NCI-H187 treated with DMSO at 0.1 percent for 48 hours (cell line): ENCODE measurements around the gene NR2C2AP.

ENCODE experiments used
- DNase-seq: peaks from one replicate; lab custom pipeline; 2025; lab: John Stamatoyannopoulos, UW

Gene NR2C2AP

DNA sequence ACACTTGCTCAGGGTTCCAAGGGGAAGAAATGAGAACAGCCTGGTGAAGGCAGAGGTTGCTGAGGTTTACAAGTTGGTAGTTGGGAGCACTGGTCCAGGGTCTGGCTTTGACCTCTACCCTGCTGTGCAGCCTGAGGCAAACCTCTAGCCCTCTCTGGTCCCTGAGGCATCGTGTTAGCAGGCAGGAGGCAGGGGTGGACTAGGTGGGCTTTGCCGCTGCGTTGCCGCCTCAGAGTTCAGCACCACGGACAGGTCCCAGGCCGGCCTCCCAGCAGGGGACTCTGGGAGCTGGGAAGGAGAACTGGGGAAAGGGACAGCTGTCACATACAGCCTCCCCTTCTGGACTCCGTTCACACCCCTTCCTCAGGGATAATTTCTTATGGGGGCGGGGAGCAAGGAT lies 11.7 kb upstream of the NR2C2AP start:
- DNase-seq, result no peak

DNA sequence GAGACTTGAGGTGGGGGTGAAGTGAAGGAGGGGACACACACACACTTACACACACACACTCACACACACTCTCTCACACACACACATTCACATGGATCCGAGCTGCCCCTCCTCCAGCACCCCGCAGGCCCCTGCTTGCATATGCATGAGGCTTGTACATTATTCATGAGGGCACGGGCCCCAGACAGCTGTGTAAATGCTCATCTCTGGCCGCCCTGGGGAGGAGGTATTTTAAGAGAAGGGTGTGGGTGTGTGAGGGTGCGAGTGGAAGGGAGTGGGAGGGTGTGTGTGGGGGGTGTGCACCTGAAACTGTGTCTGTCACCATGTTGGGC lies 10.9 kb upstream of the NR2C2AP start:
- no peak for DNase-seq

DNA sequence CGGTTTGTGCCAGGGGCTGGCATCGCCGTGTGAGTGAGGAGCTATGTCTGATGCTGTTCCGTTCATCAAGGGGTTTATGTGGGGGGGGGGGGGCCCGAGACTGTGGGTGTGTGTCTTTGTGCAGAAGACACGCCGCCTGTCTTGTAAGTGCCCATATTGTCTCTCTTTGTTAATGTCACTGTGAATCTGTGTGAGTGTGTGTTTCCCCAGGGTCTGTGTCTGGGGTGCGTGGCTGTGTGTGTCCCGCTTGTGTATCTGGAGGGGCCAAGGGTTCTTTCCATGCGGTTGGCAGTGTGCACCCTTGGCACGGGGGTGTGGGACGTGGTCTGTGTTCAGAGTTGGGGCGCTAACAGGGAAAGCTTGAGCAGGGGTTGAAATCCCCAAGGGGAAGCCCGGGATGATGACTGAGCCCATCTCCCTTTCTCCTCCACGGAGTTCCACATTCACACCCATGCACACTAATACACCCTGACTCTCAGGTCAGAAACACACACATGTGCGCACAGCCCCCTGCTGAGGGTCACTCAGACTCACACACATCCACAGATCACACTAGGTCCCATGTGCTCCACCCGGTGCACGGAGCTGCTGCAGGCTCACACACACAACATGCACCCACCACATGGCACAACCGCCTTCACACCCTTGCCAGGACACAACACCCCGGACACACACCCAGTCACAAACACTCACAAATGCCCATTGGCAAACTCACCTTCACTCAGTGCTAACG lies 10.4 kb upstream of the NR2C2AP start:
- no peak for DNase-seq

DNA sequence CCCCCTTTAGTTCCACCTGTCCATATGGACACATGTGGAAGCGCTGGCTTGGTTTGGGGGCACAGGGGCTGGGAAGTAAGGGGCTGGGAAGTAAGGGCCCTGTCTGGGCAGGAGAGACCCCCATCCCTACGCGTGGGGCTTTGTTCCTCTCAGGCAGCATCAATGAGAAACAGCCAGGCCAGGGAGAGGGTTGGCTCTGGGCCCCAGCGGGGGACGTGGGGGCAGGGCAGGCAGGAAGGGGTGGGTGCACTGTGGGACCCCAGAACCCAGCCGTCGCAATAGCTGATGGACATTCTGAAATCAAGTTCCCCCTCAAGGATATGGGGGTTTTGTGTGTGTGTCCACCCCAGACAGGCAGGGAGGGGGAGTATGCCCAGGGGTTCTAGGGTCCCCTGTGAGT lies 9.7 kb upstream of the NR2C2AP start:
- no peak for DNase-seq

DNA sequence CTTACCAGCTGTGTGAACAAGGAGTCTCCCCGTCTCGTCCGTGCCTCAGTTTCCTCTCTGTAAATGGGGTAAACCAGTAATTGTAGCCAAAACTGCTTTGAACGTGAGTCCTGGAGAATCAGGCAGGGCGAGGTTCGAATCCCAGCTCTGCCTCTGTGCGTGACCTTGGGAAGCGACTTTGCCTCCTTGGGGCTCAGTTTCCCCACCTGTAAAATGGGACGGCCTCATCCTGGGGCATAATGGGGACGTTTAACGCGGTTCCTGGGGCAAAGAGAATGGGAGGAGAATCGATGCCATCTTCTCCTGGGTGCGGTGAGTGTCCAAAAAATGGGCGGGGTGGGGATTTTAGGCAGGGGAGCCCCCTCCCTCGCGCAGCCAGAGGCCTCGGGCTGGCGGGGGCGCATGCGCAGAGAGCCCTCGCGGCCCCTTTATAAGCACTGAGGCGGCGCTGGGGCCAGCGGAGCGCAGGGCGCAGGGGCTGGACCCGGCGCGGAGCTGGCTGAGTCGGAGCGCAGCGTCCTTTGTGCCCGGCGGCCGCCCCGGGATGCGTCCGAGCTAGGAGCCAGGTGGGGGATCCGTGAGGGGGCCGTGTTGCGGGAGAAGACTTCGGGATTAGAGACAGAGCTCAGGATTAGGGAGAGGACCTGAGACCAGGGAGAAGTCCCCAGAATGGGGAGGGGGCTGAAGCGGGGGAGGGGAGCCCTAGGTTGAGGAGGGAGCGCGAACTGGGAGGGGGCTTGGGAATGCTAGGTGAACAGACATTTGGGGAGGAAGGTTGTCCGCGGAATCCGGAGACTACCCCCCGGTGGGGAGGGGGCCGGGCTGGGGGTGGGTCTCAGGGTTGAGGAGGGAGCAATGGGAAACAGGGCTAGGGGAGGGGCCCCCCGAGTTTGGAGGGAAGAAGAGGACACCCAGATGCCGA lies 8.5 kb upstream of the NR2C2AP start, which contains the start of gene NCAN:
NCAN (plus strand) TSS at position 460 of the 922 bp plus-strand sequence. CDS start 4,996 bp downstream, outside the sequence.
- no peak for DNase-seq

DNA sequence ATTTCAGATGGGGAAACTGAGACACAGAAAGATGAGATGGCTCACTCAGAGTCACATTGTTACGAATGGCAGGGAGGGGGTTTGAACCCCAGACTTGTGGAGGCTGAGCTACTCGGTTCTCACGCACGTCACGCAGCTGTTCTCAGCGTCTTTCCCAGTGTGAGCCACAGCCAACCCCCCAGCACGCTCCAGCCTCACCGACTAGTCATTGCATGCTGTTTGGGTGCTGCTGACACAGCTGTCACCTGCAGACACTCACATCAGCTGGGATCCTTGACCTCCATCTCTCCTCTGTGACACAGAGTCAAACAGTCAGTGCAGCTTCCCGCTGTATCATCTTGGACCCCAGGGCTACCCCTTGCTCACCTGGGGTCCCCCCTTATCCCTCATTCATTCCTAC lies 6.2 kb upstream of the NR2C2AP start:
- no peak for DNase-seq

DNA sequence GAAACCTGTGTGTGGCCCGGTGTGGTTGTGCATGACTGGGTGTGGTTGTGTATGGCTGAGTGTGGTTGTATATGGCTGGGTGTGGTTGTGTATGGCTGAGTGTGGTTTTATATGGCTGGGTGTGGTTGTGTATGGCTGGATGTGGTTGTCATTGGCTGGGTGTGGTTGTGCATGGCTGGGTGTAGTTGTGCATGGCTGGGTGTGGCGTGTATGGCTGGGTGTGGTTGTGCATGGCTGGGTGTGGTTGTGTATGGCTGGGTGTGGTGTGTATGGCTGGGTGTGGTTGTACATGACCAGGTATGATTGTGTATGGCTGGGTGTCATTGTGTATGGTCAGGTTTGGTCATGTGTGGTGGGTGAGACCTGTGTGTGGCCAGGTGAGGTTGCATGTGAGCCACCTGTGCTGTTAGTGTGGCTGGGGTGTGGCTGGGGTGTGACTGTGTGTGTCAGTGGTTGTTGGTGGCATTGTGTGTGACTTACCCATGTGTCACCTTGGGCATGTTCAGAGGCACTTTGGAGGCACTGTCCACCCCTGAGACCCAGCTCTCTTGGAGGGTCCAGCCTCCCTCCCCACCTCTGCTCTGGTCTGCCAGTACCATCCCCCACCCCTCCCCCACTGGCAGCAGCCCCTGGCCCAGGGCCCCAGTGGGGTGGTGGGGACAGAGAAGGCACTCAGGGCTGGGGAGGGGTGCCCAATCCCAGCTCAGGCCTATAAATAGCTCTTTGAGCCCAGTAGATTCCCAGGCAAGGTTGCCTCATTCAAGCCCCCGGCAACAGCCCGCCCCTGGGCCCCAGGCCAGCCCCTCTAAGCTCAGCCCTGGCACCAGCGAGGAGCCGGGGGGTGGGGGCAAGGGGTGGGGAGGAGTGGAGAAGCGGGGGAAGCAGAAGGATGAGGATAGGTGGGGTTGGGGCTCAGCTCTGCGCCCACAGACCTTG lies 4.7 kb upstream of the NR2C2AP start:
- DNase-seq, result no peak

DNA sequence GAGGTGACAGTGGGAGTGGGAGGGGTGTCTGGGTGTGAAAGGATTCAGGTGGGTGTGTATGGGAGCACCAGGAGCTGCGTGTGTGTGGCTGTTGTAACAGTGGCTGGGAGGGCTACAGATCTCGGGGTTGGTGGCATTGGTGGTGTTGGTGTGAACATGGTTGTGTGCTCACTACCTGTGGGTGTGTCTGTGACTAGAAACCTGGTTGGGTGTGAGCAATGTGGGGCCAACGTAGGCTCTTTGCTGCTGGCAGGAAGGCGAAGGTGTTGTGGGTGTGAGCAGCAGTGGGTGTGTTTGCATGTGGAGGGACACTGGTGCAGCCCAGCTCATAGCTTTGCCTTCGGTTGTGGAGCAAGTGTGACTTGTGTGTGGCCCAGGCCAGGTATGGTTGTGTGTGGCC lies 3.7 kb upstream of the NR2C2AP start:
- no peak for DNase-seq

DNA sequence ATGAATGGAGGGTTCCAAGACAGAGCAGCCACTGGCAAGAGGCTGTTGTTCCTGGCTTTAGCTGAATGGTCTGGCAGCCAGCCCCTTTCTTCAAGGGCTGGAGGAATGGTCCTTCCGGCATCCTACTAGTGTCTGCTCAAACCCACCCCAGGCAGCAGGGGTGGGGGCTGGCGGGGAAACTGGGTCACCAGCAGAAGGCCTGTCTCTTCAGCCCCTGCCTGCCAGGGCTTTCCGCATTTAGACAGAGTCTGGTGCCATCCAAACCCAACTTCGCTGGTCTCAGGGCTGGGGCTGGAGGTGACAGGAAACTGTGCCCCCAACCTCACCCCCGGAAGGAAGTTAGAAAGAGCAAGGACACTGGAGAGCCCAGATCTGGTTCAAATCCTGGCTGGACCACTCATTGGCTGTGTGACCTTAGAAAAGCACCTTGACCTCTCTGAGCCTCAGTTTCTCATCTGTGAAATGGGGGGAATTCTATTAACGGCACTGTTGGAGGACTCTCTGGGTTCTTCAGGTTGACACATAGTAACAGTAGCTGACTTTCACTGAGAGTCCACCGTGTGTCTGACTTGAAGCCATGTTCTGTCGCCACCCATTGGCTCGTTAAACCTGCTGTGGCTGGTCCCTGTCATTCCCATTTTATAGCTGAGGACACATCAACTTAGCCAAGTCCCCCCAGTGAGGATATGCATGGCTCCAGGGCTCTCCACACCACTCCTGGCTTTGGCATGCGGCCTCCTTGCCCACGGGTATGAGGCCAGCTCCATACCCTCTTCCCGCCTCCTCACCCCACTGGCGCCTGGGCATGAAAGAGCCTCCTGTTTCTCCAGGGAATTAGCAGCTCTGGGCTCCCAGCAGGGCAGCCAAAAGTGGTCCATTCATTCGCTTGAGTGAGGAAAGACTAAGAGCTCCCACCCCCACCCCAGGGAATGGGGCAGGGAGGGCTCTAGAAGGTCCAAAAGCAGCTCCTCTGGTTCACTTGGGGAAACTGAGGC lies 2.5 kb upstream of the NR2C2AP start:
- no peak for DNase-seq

DNA sequence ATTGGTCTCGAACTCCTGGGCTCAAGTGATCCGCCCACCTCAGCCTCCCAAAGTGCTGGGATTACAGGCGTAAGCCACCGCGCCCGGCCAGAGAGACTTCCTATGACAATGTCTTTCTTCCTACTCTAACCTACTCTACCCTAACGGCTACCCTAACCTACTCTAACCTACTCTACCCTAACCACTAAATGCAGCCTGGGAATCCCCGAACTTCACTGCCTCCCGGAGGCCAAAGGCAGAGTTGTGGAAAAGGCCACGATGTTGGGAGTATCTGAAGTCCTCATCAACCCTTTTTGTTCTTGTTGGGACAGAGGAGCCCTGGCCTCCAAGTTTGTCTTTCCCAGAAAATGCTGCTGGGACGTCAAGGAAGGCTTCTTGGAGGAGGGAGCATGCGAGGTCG lies 967 bp upstream of the NR2C2AP start:
- no peak for DNase-seq

DNA sequence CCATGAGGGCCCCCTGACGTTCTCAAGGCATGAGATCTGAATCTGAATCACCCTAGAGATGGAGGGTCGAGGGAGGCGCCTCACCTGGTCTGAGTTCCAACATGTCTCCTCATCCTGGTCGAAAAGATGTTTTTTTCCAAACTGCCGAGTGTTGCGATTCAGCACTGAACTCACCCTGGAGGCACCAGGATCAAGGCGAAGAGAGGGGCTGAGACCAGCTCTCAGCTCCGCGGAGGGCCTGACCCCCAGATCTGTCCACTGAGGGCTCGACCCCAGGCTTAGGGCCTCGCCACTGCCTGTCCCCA lies 555 bp downstream of the NR2C2AP start:
- DNase-seq, result no peak

DNA sequence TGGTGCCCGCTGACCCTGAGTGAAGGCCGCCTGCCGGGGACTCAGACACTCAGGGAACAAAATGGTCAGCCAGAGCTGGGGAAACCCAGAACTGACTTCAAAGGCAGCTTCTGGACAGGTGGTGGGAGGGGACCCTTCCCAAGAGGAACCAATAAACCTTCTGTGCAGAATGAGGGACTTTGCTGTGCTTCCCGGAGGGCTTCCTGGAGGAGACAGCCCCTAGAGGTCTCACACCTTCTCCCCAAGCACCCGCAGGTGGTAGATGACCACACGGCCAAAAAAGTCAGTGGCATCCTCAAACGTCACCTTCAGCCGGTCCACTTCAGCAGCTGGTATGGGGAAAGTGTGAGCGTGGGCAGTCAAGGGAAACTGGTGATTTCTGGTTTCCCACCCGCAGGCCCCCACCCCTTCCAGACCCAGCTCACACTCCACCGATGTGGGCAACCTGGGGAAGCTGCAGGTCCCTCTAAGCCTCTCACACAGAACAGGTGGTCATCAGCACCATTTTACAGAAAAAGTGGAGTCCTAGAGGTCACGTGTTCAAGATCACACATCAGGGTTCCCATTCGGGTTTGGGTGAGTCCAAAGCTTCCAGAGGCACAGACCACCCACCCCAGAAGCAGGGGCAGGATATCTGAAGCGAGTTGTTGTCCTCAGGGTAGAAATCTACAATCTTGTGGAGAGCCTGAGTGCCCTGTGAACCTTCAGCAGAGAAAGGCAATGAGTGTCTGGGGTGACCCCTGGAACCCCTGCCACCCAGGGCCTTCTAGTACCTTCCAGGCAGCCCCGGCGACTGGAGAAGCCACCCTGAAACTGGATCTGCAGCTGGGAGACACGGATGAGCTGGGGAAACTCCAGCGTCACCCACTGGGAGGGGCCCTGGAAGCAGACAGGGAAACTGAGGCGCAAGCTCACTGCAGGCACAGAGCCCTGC lies 1.2 kb downstream of the NR2C2AP start:
- no peak for DNase-seq

DNA sequence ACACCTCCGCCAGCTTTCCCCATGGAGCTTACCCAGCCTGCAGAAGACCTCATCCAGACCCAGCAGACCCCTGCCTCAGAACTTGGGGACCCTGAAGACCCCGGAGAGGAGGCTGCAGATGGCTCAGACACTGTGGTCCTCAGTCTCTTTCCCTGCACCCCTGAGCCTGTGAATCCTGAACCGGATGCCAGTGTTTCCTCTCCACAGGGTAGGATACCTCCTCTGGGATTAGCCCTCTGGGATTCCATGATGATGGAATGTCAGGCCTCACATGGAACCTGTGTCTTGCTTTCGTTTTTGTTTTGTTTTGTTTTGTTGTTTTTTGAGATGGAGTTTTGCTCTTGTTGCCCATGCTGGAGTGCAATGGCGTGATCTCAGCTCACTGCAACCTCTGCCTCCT lies 9.3 kb downstream of the NR2C2AP start:
- DNase-seq, result no peak

DNA sequence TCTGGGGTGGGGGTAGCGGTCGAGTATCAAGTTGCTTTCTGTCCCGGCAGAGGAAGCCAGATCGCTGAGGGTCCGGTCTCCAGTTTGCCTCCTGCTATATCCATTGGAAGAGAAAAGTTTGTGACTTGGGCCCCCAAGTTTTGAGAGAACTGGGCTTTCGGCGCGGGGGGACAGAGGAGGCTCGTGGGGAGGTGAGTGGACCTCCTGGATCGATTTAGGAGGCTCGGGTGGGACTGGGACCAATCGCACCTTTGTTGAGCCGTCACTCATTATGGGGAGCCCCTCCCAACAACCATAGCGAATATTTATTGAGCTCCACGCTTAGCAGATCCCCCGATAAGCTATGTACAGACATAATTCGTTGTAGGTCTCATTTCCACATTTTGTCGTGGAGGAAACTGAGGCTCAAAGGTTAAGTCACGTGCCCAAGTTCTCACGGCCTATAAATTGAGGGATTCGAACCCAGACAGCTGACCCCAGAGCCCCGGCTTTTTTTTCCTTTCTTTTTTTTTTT lies 10.2 kb downstream of the NR2C2AP start:
- DNase-seq, result no peak

DNA sequence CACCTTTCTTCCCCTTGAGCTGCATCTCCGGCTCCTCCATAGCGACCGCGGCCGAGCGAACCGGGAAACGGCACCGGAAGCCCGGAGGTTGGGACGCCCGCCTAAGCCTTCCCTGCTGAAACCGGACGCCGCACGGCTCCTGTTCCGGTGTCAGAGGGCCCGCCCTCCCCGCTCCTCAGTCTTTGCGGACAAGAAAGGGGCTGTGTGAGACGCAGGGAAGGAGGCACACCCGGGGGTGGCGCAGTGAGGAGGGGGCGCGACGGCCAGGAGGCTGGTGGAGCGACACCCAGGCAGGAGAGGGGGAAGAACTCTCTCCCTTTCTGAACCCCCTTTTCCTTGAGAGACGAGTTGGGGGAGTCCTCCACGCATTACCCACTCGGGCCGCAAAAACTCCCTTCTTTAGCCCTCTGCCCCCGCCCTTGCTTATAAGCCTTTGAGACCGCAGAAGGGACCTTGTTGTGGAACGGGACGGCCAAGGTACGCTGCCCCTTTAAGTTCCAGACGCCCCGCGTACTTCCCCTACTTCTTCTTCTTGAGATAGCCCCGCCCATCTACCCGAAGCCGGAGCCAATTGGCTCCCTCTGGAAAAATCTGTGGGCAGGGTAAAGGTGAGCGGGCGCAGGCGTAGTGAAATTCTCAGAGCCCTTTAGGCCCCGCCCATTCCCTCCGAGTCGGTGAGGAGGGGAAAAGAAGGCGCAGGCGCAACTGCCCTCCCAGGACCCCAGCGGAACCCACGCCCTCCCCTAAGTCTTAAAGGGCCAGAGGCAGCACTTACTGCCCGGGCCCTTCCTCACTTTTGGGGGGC lies 10.9 kb downstream of the NR2C2AP start, which contains the start of the genes BORCS8 and RFXANK:
BORCS8 (minus strand) TSS at position 75 of the 805 bp plus-strand sequence; CDS start at position 40, 35 bp downstream.
RFXANK (plus strand) TSS at position 181 of the 805 bp plus-strand sequence. CDS start 1,689 bp downstream, outside the sequence.
- DNase-seq, result peak; percentile 80

DNA sequence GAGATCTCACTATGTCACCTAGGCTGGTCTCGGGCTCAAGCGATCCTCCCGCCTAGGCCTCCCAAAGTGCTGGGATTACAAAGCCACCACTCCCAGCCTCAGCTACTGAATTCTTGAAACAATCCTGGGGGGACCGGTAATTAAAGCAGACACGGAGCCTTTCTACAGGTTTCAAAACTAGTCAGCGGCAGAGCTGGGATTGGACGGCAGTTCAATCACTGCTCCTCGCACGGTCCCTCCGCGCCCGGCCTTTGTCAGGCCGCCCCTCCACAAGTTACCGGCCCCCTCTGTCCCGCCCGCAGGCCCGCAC lies 11.5 kb downstream of the NR2C2AP start:
- no peak for DNase-seq

DNA sequence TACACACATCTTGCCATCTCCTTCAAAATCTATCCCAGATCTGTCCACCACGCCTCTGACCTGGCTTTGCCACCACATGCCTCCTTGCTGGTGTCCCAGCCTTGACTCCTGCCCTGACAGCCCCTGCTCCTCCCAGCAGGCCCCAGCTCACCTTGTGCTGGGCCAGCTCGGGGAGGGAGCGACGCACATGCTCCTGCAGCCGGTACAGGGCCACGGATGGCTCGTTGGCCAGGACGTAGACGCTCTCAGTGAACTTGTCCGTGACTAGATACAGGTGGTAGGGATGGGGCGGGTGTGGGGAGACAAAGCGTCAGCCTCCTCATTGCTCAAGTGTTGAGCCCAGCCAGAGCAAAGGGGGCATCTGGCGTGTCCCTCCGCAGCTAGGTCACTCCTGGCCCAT lies 16.5 kb downstream of the NR2C2AP start:
- DNase-seq, result no peak

DNA sequence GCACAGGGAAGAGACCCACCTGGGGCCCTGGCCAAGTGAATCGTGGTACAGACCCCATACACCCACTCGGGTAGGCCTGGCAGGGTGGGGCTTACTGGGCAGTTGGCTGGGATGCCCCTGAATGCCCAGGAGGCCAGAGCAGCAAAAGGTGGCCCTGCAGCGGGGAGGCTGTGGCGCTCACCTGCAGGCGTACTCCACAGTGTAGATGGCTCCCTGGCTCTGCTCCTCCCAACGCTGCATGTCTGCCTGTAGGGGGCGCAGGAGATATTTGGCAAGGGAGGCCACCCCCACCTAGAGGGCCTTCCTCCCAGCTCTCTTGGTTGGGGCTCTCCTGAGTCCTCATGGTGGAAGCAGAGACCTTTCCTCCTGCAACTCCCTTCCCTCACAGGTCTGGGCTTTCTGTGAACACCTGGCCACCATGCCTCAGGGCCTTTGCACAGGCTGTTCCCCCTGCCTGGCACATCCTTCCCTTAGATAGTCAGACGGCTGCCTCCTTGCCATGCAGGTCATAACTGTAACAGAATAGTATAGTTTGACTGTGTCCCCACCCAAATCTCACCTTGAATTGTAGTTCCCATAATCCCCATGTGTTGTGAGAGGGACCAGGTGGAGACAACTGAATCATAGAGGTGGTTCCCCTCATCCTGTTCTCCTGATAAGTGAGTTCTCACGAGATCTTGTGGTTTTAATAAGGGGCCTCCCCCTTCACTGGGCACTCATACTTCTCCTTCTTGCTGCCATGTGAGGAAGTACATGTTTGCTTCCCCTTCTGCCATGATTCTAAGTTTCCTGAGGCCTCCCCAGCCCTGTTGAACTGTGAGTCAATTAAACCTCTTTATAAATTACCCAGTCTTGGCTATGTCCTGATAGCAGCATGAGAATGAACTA lies 17.1 kb downstream of the NR2C2AP start:
- DNase-seq, result no peak
